K562 (cell line): ENCODE results near the gene IGF1R. TPM values are rescaled to one million over a fixed set of nuclear protein-coding genes. Genes with fewer than 3 reads are reported as not detected.

Experiments
- CTCFL ChIP-seq: IDR thresholded peaks from 2 replicates; pipeline ENCODE4 v1.6.1; 2011; ENCODE audit warnings: borderline replicate concordance, low read depth, mild to moderate bottlenecking, moderate library complexity, low read length; ENCODE audit not compliant: insufficient read depth, poor library complexity, severe bottlenecking
- E2F3 ChIP-seq: fragments of 250-450 bp; sonication (Bioruptor Pico); IDR thresholded peaks from 2 replicates; pipeline ENCODE4 v1.4.0; 2020; ENCODE audit warnings: mild to moderate bottlenecking
- MGA ChIP-seq: fragments of 450-650 bp; IDR thresholded peaks from 2 replicates; pipeline ENCODE4 v1.6.1; 2016; ENCODE audit warnings: mild to moderate bottlenecking, moderate library complexity
- RBM15 ChIP-seq: fragments of 200-400 bp; formaldehyde crosslinking; IDR thresholded peaks from 2 replicates; pipeline ENCODE4 v1.6.1; 2018; ENCODE audit warnings: mild to moderate bottlenecking, low read length, moderate library complexity; ENCODE audit not compliant: insufficient read depth
- ZFP30 ChIP-seq: fragments of 250-450 bp; sonication (Bioruptor Pico); IDR thresholded peaks from 2 replicates; pipeline ENCODE4 v1.8.0; 2022; ENCODE audit warnings: moderate library complexity, mild to moderate bottlenecking, inconsistent platforms, borderline replicate concordance
- ZNF146 ChIP-seq: IDR thresholded peaks from one replicate; pipeline ENCODE4 v1.6.1; 2018; ENCODE audit warnings: missing compliant biosample characterization; ENCODE audit not compliant: unreplicated experiment
- ZNF24 ChIP-seq: fragments of 450-650 bp; IDR thresholded peaks from 2 replicates; pipeline ENCODE4 v1.6.1; 2016
- polyA plus RNA-seq, 8 experiments: library from polyadenylated mRNA; depleted of rRNA in 4 of 8; stranded (reverse) in 5 of 8; unstranded in 3 of 8; fragments of >200 nt; fragmentation: Nextera tagmentation in 2 of 8; fragmentation: Illumina TruSeq in 1 of 8; extraction: Ambion mirVana in 2 of 8; extraction: Trizol in 1 of 8; gene quantifications; 2 replicates each; pipeline versions ENCODE4 v1.2.1 to v1.2.3, GENCODE V29; 2011 to 2014; ENCODE audit warnings: inconsistent platforms in 1 of 8, missing spikeins in 1 of 8
- total RNA-seq, 7 experiments: library from RNA; depleted of rRNA in 6 of 7; stranded (reverse); fragments of >200 nt in 6 of 7; fragmentation: Illumina TruSeq in 2 of 7; extraction: Trizol in 2 of 7; gene quantifications; 2 replicates each; pipeline versions ENCODE4 v1.2.1 to v1.2.3, GENCODE V29; 2011 to 2021; ENCODE audit warnings: low replicate concordance in 1 of 7

The IGF1R gene
- total and polyA plus RNA-seq, 9 of the 15 experiments (the other 6 are each of a cell fraction or from before 2014, with no cell fraction given), result 0.35 to 8.0 (median 1.6) TPM

GRCh38 chr15:98690272-98690950 lies 42.1 kb downstream of the IGF1R start (continued):
- TF ChIP-seq RBM15 (no peak), ZFP30 (CRISPR knock-in tag) (no peak), MGA (no peak), E2F3 (CRISPR knock-in tag) (no peak), CTCFL (no peak), ZNF24 (no peak), ZNF146 (no peak)
- TF ChIP-seq, all 486 proteins: peak for 0
